ENCODE data around the gene TBXAS1. TPM values are rescaled to one million over a fixed set of nuclear protein-coding genes. Genes with fewer than 3 reads are reported as not detected.

TBXAS1 gene
- total RNA-seq, 1 experiment from 2014 or later = 2.3 TPM

DNA sequence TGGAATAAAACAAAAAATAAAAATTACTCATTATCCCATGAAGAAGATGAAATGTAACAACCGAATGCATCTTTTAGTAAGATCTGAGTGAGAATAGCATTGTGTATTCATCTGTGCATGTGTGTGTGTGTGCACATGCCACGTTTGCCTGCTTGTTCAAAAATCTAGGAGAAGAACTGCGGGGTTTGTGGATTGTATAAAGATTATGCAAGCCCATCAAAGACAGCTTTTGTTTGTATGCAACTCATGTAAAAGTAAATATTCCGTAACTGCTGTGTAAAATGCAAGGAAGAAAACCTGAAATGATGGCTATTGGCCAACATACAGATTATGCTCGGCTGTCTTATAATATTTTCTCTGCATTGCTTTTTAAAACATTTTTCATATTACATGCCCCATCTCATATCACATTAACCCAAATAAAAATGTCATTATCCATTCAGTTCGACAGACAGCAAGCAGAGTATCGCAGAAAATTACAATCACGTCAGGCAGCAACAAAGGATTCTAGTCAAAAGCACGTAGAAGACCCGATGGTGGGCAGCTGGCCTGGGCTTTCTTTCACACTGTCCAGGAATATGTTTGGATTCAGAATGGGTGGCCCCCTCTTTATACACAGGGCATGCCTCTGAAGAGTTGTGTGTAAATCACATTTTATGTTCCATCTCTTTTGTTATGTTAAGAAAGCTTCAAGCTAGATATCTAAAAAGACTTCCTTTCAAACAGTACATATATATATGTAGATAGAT lies 119.7 kb downstream of the TBXAS1 start:
- no peak for DNase-seq (ENCODE audit: low spot score)
- no peak for TF ChIP-seq E2F4 (CRISPR knock-in tag; IDR thresholded peaks at IDR 0.05; ENCODE audit: borderline replicate concordance, low read depth)
- TF ChIP-seq FOXK1 (CRISPR knock-in tag; IDR thresholded peaks at IDR 0.05) = no peak
- no peak for TF ChIP-seq CREM (CRISPR knock-in tag; IDR thresholded peaks at IDR 0.05)
- TF ChIP-seq AR (CRISPR knock-in tag; IDR thresholded peaks at IDR 0.05) = no peak
- TF ChIP-seq KAT7 (CRISPR knock-in tag; IDR thresholded peaks at IDR 0.05; ENCODE audit: borderline replicate concordance) = no peak
- TF ChIP-seq ATF2 (CRISPR knock-in tag; IDR thresholded peaks at IDR 0.05; ENCODE audit: borderline replicate concordance, low read depth) = no peak
- no peak for TF ChIP-seq CBFB (CRISPR knock-in tag; IDR thresholded peaks at IDR 0.05; ENCODE audit: low read depth)
- no peak for TF ChIP-seq SOX15 (CRISPR knock-in tag; IDR thresholded peaks at IDR 0.05)
- no peak for TF ChIP-seq ZNF416 (CRISPR knock-in tag; IDR thresholded peaks at IDR 0.05)
- no peak for TF ChIP-seq RELA (CRISPR knock-in tag; IDR thresholded peaks at IDR 0.05; ENCODE audit: borderline replicate concordance)
- ATAC-seq = no peak
- H3K36me3 Mint-ChIP-seq = peaks cover 16% of the 10 kb centered on the region
- H3K27ac Mint-ChIP-seq = no peak overlapping the region
- no peak overlapping the region for H3K4me3 Mint-ChIP-seq
- peaks cover 27% of the 10 kb centered on the region for H3K9me3 Mint-ChIP-seq
- H3K27me3 Mint-ChIP-seq (ENCODE audit: low read depth) = no peaks in the 10 kb centered on the region; the same call in none of the 2 replicates
- H3K4me1 Mint-ChIP-seq = peaks cover 7% of the 10 kb centered on the region
- CTCF ChIA-PET = no interaction called here
- POLR2A ChIA-PET = no interaction called here

DNA sequence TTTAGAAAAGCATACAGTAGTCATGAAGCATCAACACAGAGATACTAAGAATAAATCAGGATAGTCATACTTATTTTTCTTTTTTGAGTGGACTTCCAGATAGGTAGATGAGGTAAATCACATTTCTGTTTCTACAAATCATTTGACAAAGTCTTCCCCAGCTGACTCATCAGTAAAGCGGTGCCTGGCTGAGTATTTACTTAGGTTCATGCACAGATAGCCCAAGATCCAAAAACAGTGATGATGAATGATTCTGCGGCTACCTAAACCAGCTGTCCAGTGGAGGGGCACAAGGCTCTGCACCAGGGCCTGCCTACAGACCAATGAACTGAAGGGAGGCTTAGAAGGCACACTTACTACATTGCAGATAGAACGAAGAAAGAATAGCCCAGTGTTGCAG lies 120.6 kb downstream of the TBXAS1 start:
- TF ChIP-seq ZNF281 (CRISPR knock-in tag; IDR thresholded peaks at IDR 0.05) (no peak), ETV6 (CRISPR knock-in tag; IDR thresholded peaks at IDR 0.05) (no peak), ZNF317 (CRISPR knock-in tag; IDR thresholded peaks at IDR 0.05; ENCODE audit: borderline replicate concordance, low read depth) (no peak), RORB (CRISPR knock-in tag; IDR thresholded peaks at IDR 0.05) (no peak), ZNF425 (CRISPR knock-in tag; conservative IDR thresholded peaks at IDR 0.05) (no peak)
- DNase-seq (ENCODE audit: low spot score) (no peak), ATAC-seq (no peak)
- Mint-ChIP-seq H3K4me1 (peaks cover 7% of the 10 kb centered on the region), H3K27ac (no peak overlapping the region), H3K27me3 (ENCODE audit: low read depth) (no peaks in the 10 kb centered on the region; the same call in none of the 2 replicates), H3K36me3 (peaks cover 16% of the 10 kb centered on the region), H3K9me3 (peaks cover 27% of the 10 kb centered on the region), H3K4me3 (no peak overlapping the region)
- ChIA-PET POLR2A (interaction anchor here (0.6 kb wide), 1 partner anchor 12 kb away, joined by 3 read pairs; no protein-coding TSS in a partner anchor), CTCF (no interaction called here)

Data from WTC11 (cell line).